D721Med (cell line): Measurements from ENCODE around the gene CST2.
"Not testable (repeated sequence)": the region's sequence is repeated elsewhere in the genome, so short reads cannot be mapped to it uniquely, and the experiment has no call there.

Experiments
- DNase-seq: peaks from one replicate; pipeline ENCODE4 v3.0.0; 2011; ENCODE audit warnings: low spot score; ENCODE audit not compliant: insufficient read length
- FAIRE-seq: peaks from 2 replicates; lab custom pipeline; 2011; peaks lifted over from hg19 to GRCh38; lab: Jason Lieb, UNC
- TF ChIP-seq, protein P1 (sequence below): IDR thresholded peaks from 2 replicates; pipeline ENCODE4 v1.5.1; 2012; ENCODE audit warnings: mild to moderate bottlenecking, control low read depth; ENCODE audit not compliant: insufficient read depth; ENCODE audit errors: missing control alignments

CST2 gene

DNA sequence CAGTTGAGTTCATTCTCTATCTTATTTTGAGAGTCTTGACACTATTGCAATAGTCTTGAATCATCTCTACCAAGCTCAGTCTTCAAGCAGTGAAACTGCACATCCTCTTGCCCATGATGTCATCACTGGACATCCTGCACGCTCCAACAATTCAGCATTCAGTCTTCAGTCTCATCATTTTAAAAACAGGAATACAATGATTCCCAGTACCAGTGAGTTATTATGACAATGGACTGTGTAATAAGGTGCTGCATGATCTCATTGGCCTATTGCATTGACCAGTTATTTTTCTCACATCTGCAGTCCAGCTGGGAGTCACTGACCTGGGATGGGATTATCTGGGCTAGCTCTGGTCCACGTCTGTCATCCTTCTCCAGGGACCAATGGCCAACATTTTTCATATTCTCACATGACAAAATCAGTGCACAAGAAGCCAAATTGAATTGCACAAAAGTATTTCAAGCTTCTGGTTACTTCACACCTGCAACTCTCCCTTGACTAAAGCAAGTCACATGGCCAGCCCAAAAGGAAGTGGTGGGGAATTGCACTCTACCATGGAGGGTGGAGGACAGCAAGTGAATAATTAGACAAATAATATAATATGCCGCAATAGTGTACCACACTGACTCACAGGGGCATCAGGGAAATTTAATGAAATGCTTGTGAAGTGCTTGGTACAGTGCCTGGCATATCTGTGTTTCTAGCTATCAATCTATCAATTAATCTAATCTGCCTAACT is 6.4 kb upstream of the CST2 start:
- DNase-seq (no peak), FAIRE-seq (no peak)
- TF ChIP-seq, protein P1, sequence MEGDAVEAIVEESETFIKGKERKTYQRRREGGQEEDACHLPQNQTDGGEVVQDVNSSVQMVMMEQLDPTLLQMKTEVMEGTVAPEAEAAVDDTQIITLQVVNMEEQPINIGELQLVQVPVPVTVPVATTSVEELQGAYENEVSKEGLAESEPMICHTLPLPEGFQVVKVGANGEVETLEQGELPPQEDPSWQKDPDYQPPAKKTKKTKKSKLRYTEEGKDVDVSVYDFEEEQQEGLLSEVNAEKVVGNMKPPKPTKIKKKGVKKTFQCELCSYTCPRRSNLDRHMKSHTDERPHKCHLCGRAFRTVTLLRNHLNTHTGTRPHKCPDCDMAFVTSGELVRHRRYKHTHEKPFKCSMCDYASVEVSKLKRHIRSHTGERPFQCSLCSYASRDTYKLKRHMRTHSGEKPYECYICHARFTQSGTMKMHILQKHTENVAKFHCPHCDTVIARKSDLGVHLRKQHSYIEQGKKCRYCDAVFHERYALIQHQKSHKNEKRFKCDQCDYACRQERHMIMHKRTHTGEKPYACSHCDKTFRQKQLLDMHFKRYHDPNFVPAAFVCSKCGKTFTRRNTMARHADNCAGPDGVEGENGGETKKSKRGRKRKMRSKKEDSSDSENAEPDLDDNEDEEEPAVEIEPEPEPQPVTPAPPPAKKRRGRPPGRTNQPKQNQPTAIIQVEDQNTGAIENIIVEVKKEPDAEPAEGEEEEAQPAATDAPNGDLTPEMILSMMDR = no peak

DNA sequence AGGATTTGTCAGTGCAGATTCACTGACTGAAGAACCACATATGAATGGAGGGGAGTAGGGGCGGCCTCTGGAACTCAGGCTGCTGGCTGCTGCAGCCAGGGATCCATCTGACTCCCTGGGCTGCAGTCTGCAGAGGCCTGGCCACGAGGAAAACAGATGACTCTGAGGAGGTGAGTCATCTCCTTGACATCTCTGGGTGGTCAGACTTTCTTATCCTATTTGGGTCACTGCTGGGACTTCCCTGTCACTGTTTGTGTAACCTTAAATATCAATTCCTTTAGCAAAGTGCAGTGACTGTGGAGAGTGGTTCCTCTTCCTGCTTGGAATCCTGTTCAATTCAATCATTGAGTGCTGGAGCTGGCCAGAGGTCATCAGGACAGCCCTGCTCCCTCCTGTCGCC is 5.4 kb upstream of the CST2 start:
- not testable (repeated sequence) for DNase-seq, FAIRE-seq

DNA sequence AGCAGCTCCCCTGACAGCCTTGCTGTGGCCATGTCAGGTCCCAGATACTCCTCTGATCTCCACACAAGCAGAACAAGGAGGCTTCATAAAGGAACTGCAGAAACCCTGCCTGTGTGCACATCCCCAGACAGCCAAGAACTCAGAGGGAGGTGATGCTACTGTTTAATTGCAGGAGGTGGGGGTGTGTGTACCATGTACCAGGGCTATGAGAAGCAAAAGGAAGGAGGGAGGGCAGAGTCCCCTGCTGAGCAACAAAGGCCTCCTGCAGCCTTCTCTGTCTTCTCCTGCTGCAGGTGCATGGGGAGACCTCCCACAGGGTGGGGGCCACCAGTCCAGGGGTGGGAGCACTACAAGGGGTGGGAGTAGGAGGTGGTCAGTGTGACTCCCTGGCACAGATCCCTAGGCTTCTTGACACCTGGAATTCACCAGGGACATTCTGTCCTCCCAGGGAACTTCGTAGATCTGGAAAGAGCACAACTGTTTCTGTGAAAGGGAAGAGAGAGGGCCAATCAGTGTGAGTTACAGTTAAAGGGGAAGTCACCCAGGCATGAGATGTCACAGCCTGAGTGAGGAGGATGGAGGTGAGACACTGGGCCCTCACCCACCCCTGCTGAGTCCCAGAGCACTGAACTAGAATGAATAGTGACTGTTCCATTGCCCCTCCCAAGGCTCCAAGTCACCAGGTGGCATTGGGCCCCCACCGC is 2.8 kb downstream of the CST2 start:
- no peak for FAIRE-seq
- DNase-seq = no peak
- TF ChIP-seq, protein P1 = no peak

GRCh38 chr20:23823111-23823510 is 3.4 kb downstream of the CST2 start:
- DNase-seq (no peak), FAIRE-seq (no peak)
- TF ChIP-seq, protein P1 = no peak

- no peak for DNase-seq
- TF ChIP-seq, protein P1 = no peak
Measured at GRCh38 chr20:23820493-23820892, 6.0 kb downstream of the CST2 start.

DNA sequence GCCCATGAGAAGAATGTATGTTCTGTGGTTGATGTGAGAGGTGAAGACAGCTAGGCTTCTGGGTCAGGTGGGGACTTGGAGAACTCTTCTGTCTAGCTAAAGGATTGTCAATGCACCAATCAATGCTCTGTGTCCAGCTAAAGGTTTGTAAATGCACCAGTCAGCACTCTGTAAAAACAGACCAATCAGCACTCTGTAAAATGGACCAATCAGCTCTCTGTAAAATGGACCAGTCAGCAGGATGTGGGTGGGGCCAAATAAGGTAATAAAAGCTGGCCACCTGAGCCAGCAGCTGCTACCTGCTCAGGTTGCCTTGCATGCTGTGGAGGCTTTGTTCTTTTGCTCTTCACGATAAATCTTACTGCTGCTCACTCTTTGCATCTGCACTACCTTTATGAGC is 15.0 kb downstream of the CST2 start:
- DNase-seq = not testable (repeated sequence)

More at GRCh38 chr20:23820493-23820892, 6.0 kb downstream of the CST2 start:
- FAIRE-seq = no peak

DNA sequence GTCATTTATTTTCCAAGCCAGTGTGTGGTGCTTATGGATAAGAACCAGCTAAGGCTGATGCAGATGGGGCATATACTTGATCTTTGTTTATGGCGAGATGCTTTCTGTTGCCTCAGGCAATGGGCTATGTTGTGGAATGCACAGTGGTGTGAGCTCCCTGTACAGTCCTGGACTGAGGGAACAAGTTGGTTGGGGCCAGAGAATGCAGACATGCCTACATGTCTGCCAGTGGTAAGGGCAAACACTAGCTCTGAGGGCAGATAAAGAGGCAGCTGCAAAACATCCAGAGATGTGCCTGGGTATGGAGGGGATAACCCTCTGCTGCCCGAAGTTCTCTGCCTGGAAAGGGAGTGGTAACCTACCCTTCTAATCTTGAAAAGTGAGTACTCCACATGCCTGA is 16.2 kb downstream of the CST2 start:
- DNase-seq, FAIRE-seq: not testable (repeated sequence)

More for the DNA sequence above, 15.0 kb downstream of the CST2 start:
- not testable (repeated sequence) for FAIRE-seq

DNA sequence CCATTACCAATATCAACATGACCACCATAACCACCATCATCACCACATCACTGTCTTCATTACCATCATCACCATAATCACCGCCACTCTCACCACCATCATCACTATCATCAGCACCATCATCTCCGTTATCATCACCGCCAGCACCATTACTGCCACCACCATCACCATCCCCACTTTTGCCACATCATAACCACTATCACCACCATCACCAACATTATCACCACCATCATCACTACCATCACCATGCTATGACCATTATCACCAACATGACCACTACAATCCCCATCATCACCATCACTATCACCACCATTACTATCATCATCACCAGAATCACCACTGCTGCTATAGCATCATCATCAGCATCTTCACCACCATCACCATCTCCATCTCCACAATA is 25.7 kb downstream of the CST2 start:
- no peak for FAIRE-seq
- TF ChIP-seq, protein P1 = no peak
- DNase-seq = no peak
